Activated T-cell treated with anti-CD3 and anti-CD28 coated beads, Interleukin-2, amount 50 U/mL, for 4 hours (primary cell): ENCODE measurements around the gene PIP4K2A. TPM values are rescaled to one million over a fixed set of nuclear protein-coding genes. Genes with fewer than 3 reads are reported as not detected.
A peak's percentile ranks its signal among the peaks of the same experiment; 100 is the strongest.

ENCODE experiments used
- ATAC-seq, 2 donors: fragments of 200-7000 bp; cut with Tn5 transposase; one replicate each; pipeline ENCODE4 v1.10.0; 2021
- DNase-seq: peaks from one replicate; pipeline ENCODE4 v3.0.0-alpha.2; 2020
- H3K27me3 Mint-ChIP-seq: one replicate; pipeline ENCODE4 v1.8.0; 2021; ENCODE audit warnings: low read depth, mixed read lengths
- H3K36me3 Mint-ChIP-seq: one replicate; pipeline ENCODE4 v1.8.0; 2022; ENCODE audit warnings: mixed read lengths; ENCODE audit not compliant: insufficient read depth
- H3K4me1 Mint-ChIP-seq: one replicate; pipeline ENCODE4 v1.8.0; 2021; ENCODE audit warnings: low read depth, mixed read lengths
- H3K4me3 Mint-ChIP-seq: one replicate; pipeline ENCODE4 v1.8.0; 2021; ENCODE audit warnings: mild to moderate bottlenecking, moderate library complexity, mixed read lengths
- H3K9me3 Mint-ChIP-seq: one replicate; pipeline ENCODE4 v1.8.0; 2021; ENCODE audit warnings: mixed read lengths
- total RNA-seq, 3 donors: library from RNA; stranded (reverse); gene quantifications; one replicate each; pipeline ENCODE4 v1.2.1, GENCODE V29; 2021

The PIP4K2A gene
- total RNA-seq, 3 donors from 2014 or later: 64.3 to 79.2 (median 78.1) TPM

- Mint-ChIP-seq H3K36me3 (peaks cover 51% of the 10 kb centered on the region), H3K27me3 (no peaks in the 10 kb centered on the region), H3K4me1 (peaks cover 50% of the 10 kb centered on the region), H3K4me3 (no peak overlapping the region), H3K9me3 (no peaks in the 10 kb centered on the region)
- ATAC-seq: no peak
- DNase-seq: no peak
These were observed 144.1 kb downstream of the PIP4K2A start for GRCh38 chr10:22570234-22570633.

GRCh38 chr10:22568928-22569327, 145.4 kb downstream of the PIP4K2A start:
- Mint-ChIP-seq H3K36me3 (peaks cover 56% of the 10 kb centered on the region), H3K4me3 (no peak overlapping the region), H3K9me3 (no peaks in the 10 kb centered on the region), H3K4me1 (peaks cover 50% of the 10 kb centered on the region), H3K27me3 (no peaks in the 10 kb centered on the region)
- ATAC-seq (no peak), DNase-seq (no peak)

- no peak for DNase-seq
- no peak for ATAC-seq
- Mint-ChIP-seq H3K9me3 (no peaks in the 10 kb centered on the region), H3K27me3 (no peaks in the 10 kb centered on the region), H3K4me3 (no peak overlapping the region), H3K4me1 (peaks cover 19% of the 10 kb centered on the region), H3K36me3 (peaks cover 53% of the 10 kb centered on the region)
These were observed 150.3 kb downstream of the PIP4K2A start for GRCh38 chr10:22564060-22564459.

GRCh38 chr10:22561909-22562308, 152.5 kb downstream of the PIP4K2A start:
- Mint-ChIP-seq H3K9me3 (no peaks in the 10 kb centered on the region), H3K36me3 (peaks cover 38% of the 10 kb centered on the region), H3K4me3 (no peak overlapping the region), H3K27me3 (no peaks in the 10 kb centered on the region), H3K4me1 (peaks cover 15% of the 10 kb centered on the region)
- ATAC-seq (no peak), DNase-seq (no peak)

- no peak overlapping the region for H3K4me3 Mint-ChIP-seq
- peaks cover 28% of the 10 kb centered on the region for H3K36me3 Mint-ChIP-seq
- no peak for DNase-seq
- H3K4me1 Mint-ChIP-seq: peaks cover 15% of the 10 kb centered on the region
- no peak for ATAC-seq
- H3K27me3 Mint-ChIP-seq: no peaks in the 10 kb centered on the region
- H3K9me3 Mint-ChIP-seq: no peaks in the 10 kb centered on the region
These were observed 153.5 kb downstream of the PIP4K2A start for GRCh38 chr10:22560913-22561239.

GRCh38 chr10:22560096-22560912, 154.1 kb downstream of the PIP4K2A start:
- peaks cover 28% of the 10 kb centered on the region for H3K36me3 Mint-ChIP-seq
- ATAC-seq (no peak), DNase-seq (no peak)
- H3K4me3 Mint-ChIP-seq: no peak overlapping the region
- peaks cover 15% of the 10 kb centered on the region for H3K4me1 Mint-ChIP-seq
- H3K27me3 Mint-ChIP-seq: no peaks in the 10 kb centered on the region
- no peaks in the 10 kb centered on the region for H3K9me3 Mint-ChIP-seq

GRCh38 chr10:22557321-22557720, 157.1 kb downstream of the PIP4K2A start:
- no peaks in the 10 kb centered on the region for H3K27me3 Mint-ChIP-seq

GRCh38 chr10:22556774-22557173, 157.6 kb downstream of the PIP4K2A start:
- Mint-ChIP-seq H3K27me3 (no peaks in the 10 kb centered on the region), H3K4me3 (no peak overlapping the region), H3K9me3 (no peaks in the 10 kb centered on the region), H3K36me3 (peaks cover 12% of the 10 kb centered on the region), H3K4me1 (peaks cover 8% of the 10 kb centered on the region)
- DNase-seq (no peak), ATAC-seq (no peak)

More at GRCh38 chr10:22557321-22557720, 157.1 kb downstream of the PIP4K2A start:
- no peak for ATAC-seq
- peaks cover 3% of the 10 kb centered on the region for H3K4me1 Mint-ChIP-seq
- H3K9me3 Mint-ChIP-seq: no peaks in the 10 kb centered on the region
- H3K4me3 Mint-ChIP-seq: no peak overlapping the region
- DNase-seq: no peak
- peaks cover 11% of the 10 kb centered on the region for H3K36me3 Mint-ChIP-seq

GRCh38 chr10:22554461-22555182, 159.8 kb downstream of the PIP4K2A start:
- H3K9me3 Mint-ChIP-seq: no peaks in the 10 kb centered on the region
- H3K4me1 Mint-ChIP-seq: peaks cover 15% of the 10 kb centered on the region
- ATAC-seq (no peak), DNase-seq (no peak)
- no peaks in the 10 kb centered on the region for H3K27me3 Mint-ChIP-seq
- peaks cover 17% of the 10 kb centered on the region for H3K36me3 Mint-ChIP-seq
- H3K4me3 Mint-ChIP-seq: no peak overlapping the region

- Mint-ChIP-seq H3K4me1 (peaks cover 15% of the 10 kb centered on the region), H3K4me3 (no peak overlapping the region), H3K27me3 (no peaks in the 10 kb centered on the region), H3K36me3 (peaks cover 21% of the 10 kb centered on the region), H3K9me3 (no peaks in the 10 kb centered on the region)
- DNase-seq: no peak
- ATAC-seq: no peak
These were observed 160.9 kb downstream of the PIP4K2A start for GRCh38 chr10:22553452-22553995.

- Mint-ChIP-seq H3K9me3 (no peaks in the 10 kb centered on the region), H3K36me3 (peaks cover 22% of the 10 kb centered on the region), H3K4me3 (no peak overlapping the region), H3K4me1 (peaks cover 15% of the 10 kb centered on the region), H3K27me3 (no peaks in the 10 kb centered on the region)
- no peak for ATAC-seq
- DNase-seq: no peak
These were observed 161.4 kb downstream of the PIP4K2A start for GRCh38 chr10:22552888-22553378.

- H3K36me3 Mint-ChIP-seq: peaks cover 29% of the 10 kb centered on the region
- DNase-seq (no peak), ATAC-seq (no peak)
- H3K27me3 Mint-ChIP-seq: no peaks in the 10 kb centered on the region
- no peaks in the 10 kb centered on the region for H3K9me3 Mint-ChIP-seq
- no peak overlapping the region for H3K4me3 Mint-ChIP-seq
- H3K4me1 Mint-ChIP-seq: peaks cover 17% of the 10 kb centered on the region
These were observed 162.6 kb downstream of the PIP4K2A start for GRCh38 chr10:22551681-22552365.

- peak; percentile 70 for DNase-seq
- Mint-ChIP-seq H3K27me3 (no peaks in the 10 kb centered on the region), H3K9me3 (no peaks in the 10 kb centered on the region), H3K36me3 (peaks cover 34% of the 10 kb centered on the region), H3K4me3 (no peak overlapping the region), H3K4me1 (peaks cover 20% of the 10 kb centered on the region)
- ATAC-seq: no peak
These were observed 163.6 kb downstream of the PIP4K2A start for GRCh38 chr10:22550732-22551131.

- no peak for DNase-seq
- Mint-ChIP-seq H3K4me1 (peaks cover 28% of the 10 kb centered on the region), H3K36me3 (peaks cover 40% of the 10 kb centered on the region), H3K27me3 (no peaks in the 10 kb centered on the region), H3K4me3 (no peak overlapping the region), H3K9me3 (no peaks in the 10 kb centered on the region)
- ATAC-seq: no peak
These were observed 166.0 kb downstream of the PIP4K2A start for GRCh38 chr10:22548344-22548743.
